Central memory CD8-positive, alpha-beta T cell (primary cell): ENCODE measurements around the gene DCP1B.
A peak's percentile ranks its signal among the peaks of the same experiment; 100 is the strongest.

ENCODE experiments used
- ATAC-seq: fragments of 150-1000 bp; cut with Tn5 transposase; replicated peaks from 2 replicates; pipeline ENCODE4 v1.10.0; 2022; ENCODE audit warnings: mild to moderate bottlenecking, moderate FRiP score, moderate number of reproducible peaks; ENCODE audit not compliant: poor library complexity, severe bottlenecking; ENCODE audit errors: extremely low read depth
- DNase-seq, 2 donors: peaks; one replicate each; pipeline ENCODE4 v3.0.0; 2021; ENCODE audit warnings: low spot score in 2 of 2
- H3K27ac Mint-ChIP-seq: one replicate; pipeline ENCODE4 v1.8.0; 2022; ENCODE audit warnings: low read depth, mild to moderate bottlenecking, moderate library complexity, mixed read lengths
- H3K27me3 Mint-ChIP-seq: one replicate; pipeline ENCODE4 v1.8.0; 2022; ENCODE audit warnings: mixed read lengths
- H3K36me3 Mint-ChIP-seq: one replicate; pipeline ENCODE4 v1.8.0; 2022; ENCODE audit warnings: mild to moderate bottlenecking, moderate library complexity, mixed read lengths; ENCODE audit not compliant: insufficient read depth
- H3K4me1 Mint-ChIP-seq: one replicate; pipeline ENCODE4 v1.8.0; 2022; ENCODE audit warnings: mixed read lengths
- H3K4me3 Mint-ChIP-seq: one replicate; pipeline ENCODE4 v1.8.0; 2022; ENCODE audit warnings: mild to moderate bottlenecking, moderate library complexity, mixed read lengths
- H3K9me3 Mint-ChIP-seq: one replicate; pipeline ENCODE4 v1.8.0; 2022; ENCODE audit warnings: mixed read lengths

The DCP1B gene

GRCh38 chr12:1926251-1926657 lies 78.0 kb downstream of the DCP1B start:
- Mint-ChIP-seq H3K27ac (no peak overlapping the region), H3K27me3 (peaks cover 29% of the 10 kb centered on the region), H3K36me3 (peaks cover 7% of the 10 kb centered on the region), H3K4me1 (peaks cover 12% of the 10 kb centered on the region), H3K9me3 (no peaks in the 10 kb centered on the region), H3K4me3 (no peak overlapping the region)
- no peak for ATAC-seq
- peak in 1 of 2 donors; percentile 7 for DNase-seq

GRCh38 chr12:1925684-1926006 lies 78.6 kb downstream of the DCP1B start:
- DNase-seq (no peak), ATAC-seq (no peak)
- H3K27ac Mint-ChIP-seq: no peak overlapping the region
- H3K27me3 Mint-ChIP-seq: peaks cover 29% of the 10 kb centered on the region
- H3K36me3 Mint-ChIP-seq: peaks cover 7% of the 10 kb centered on the region
- H3K4me3 Mint-ChIP-seq: no peak overlapping the region
- no peaks in the 10 kb centered on the region for H3K9me3 Mint-ChIP-seq
- peaks cover 12% of the 10 kb centered on the region for H3K4me1 Mint-ChIP-seq

- no peak for ATAC-seq
- Mint-ChIP-seq H3K27me3 (peaks cover 29% of the 10 kb centered on the region), H3K4me1 (peaks cover 12% of the 10 kb centered on the region), H3K27ac (no peak overlapping the region), H3K9me3 (no peaks in the 10 kb centered on the region), H3K36me3 (peaks cover 7% of the 10 kb centered on the region), H3K4me3 (no peak overlapping the region)
- DNase-seq: peak; percentile 4 to 8
Measured at GRCh38 chr12:1924996-1925683, 79.1 kb downstream of the DCP1B start.

GRCh38 chr12:1922985-1923384 lies 81.3 kb downstream of the DCP1B start:
- Mint-ChIP-seq H3K9me3 (no peaks in the 10 kb centered on the region), H3K27ac (no peak overlapping the region), H3K36me3 (peaks cover 7% of the 10 kb centered on the region), H3K4me3 (no peak overlapping the region), H3K27me3 (peaks cover 29% of the 10 kb centered on the region), H3K4me1 (peaks cover 6% of the 10 kb centered on the region)
- ATAC-seq (no peak), DNase-seq (peak in 1 of 2 donors; percentile 5)

GRCh38 chr12:1922075-1922709 lies 82.1 kb downstream of the DCP1B start:
- no peak for ATAC-seq
- DNase-seq: peak in 1 of 2 donors; percentile 5
- Mint-ChIP-seq H3K9me3 (no peaks in the 10 kb centered on the region), H3K27ac (no peak overlapping the region), H3K4me1 (peaks cover 6% of the 10 kb centered on the region), H3K27me3 (peaks cover 25% of the 10 kb centered on the region), H3K36me3 (peaks cover 7% of the 10 kb centered on the region), H3K4me3 (no peak overlapping the region)

GRCh38 chr12:1920971-1921370 lies 83.3 kb downstream of the DCP1B start:
- no peak for ATAC-seq
- peaks cover 14% of the 10 kb centered on the region for H3K4me1 Mint-ChIP-seq
- no peak overlapping the region for H3K27ac Mint-ChIP-seq
- H3K4me3 Mint-ChIP-seq: no peak overlapping the region
- peaks cover 7% of the 10 kb centered on the region for H3K36me3 Mint-ChIP-seq
- DNase-seq: peak in 1 of 2 donors; percentile 7
- peaks cover 25% of the 10 kb centered on the region for H3K27me3 Mint-ChIP-seq
- H3K9me3 Mint-ChIP-seq: no peaks in the 10 kb centered on the region

- Mint-ChIP-seq H3K9me3 (no peaks in the 10 kb centered on the region), H3K36me3 (peaks cover 7% of the 10 kb centered on the region), H3K27ac (no peak overlapping the region), H3K4me3 (no peak overlapping the region), H3K4me1 (peaks cover 19% of the 10 kb centered on the region), H3K27me3 (peaks cover 22% of the 10 kb centered on the region)
- ATAC-seq (no peak), DNase-seq (peak in 1 of 2 donors; percentile 5)
Measured at GRCh38 chr12:1920436-1920835, 83.8 kb downstream of the DCP1B start.

GRCh38 chr12:1919763-1920162 lies 84.5 kb downstream of the DCP1B start:
- ATAC-seq (no peak), DNase-seq (no peak)
- Mint-ChIP-seq H3K9me3 (no peaks in the 10 kb centered on the region), H3K4me1 (peaks cover 23% of the 10 kb centered on the region), H3K36me3 (peaks cover 6% of the 10 kb centered on the region), H3K27me3 (peaks cover 15% of the 10 kb centered on the region), H3K27ac (no peak overlapping the region), H3K4me3 (no peak overlapping the region)

- ATAC-seq (no peak), DNase-seq (peak in 1 of 2 donors; percentile 1)
- Mint-ChIP-seq H3K9me3 (no peaks in the 10 kb centered on the region), H3K27me3 (peaks cover 10% of the 10 kb centered on the region), H3K4me3 (no peak overlapping the region), H3K4me1 (peaks cover 21% of the 10 kb centered on the region), H3K36me3 (peaks cover 3% of the 10 kb centered on the region), H3K27ac (no peak overlapping the region)
Measured at GRCh38 chr12:1919284-1919683, 85.0 kb downstream of the DCP1B start.

GRCh38 chr12:1918884-1919236 lies 85.4 kb downstream of the DCP1B start:
- H3K27ac Mint-ChIP-seq: no peak overlapping the region
- ATAC-seq (no peak), DNase-seq (peak in 1 of 2 donors; percentile 9)
- peaks cover 11% of the 10 kb centered on the region for H3K27me3 Mint-ChIP-seq
- H3K36me3 Mint-ChIP-seq: peaks cover 3% of the 10 kb centered on the region
- H3K4me3 Mint-ChIP-seq: no peak overlapping the region
- peaks cover 21% of the 10 kb centered on the region for H3K4me1 Mint-ChIP-seq
- H3K9me3 Mint-ChIP-seq: no peaks in the 10 kb centered on the region

- Mint-ChIP-seq H3K27ac (no peak within 1 kb of the TSS), H3K4me1 (peaks cover 21% of the 10 kb centered on the region), H3K4me3 (peak within 1 kb of the TSS; percentile 64), H3K27me3 (peaks cover 16% of the 10 kb centered on the region), H3K9me3 (no peaks in the 10 kb centered on the region), H3K36me3 (peaks cover 1% of the 10 kb centered on the region)
- DNase-seq (peak; percentile 3 to 6), ATAC-seq (no peak)
Measured at GRCh38 chr12:1918081-1918883, 86.0 kb downstream of the DCP1B start, which contains the start of gene CACNA2D4. TSS of gene CACNA2D4 (minus strand) at chr12:1918652. CDS start at chr12:1918473, 179 bp downstream.

GRCh38 chr12:1917172-1918070 lies 86.8 kb downstream of the DCP1B start:
- H3K9me3 Mint-ChIP-seq: no peaks in the 10 kb centered on the region
- no peak overlapping the region for H3K27ac Mint-ChIP-seq
- peak overlapping the region; percentile 64 for H3K4me3 Mint-ChIP-seq
- peaks cover 21% of the 10 kb centered on the region for H3K4me1 Mint-ChIP-seq
- H3K27me3 Mint-ChIP-seq: peaks cover 20% of the 10 kb centered on the region
- DNase-seq (peak; percentile 7 to 10), ATAC-seq (no peak)
- peaks cover 3% of the 10 kb centered on the region for H3K36me3 Mint-ChIP-seq
